GM19324 (cell line): ENCODE data around the gene CASP12.
"Not testable (repeated sequence)": the region's sequence is repeated elsewhere in the genome, so short reads cannot be mapped to it uniquely, and the experiment has no call there.

Experiments used
- ATAC-seq: cut with Tn5 transposase; IDR thresholded peaks from one replicate; pipeline ENCODE4 v1.9.1; 2021; ENCODE audit warnings: mild to moderate bottlenecking, moderate library complexity; ENCODE audit not compliant: unreplicated experiment, low FRiP score

The CASP12 gene

GRCh38 chr11:104897891-104898684, at the start of gene CASP12:
Gene CASP12 (minus strand): TSS chr11:104898460.
- peak; percentile 56 for ATAC-seq

- ATAC-seq = peak; percentile 68
Observed at GRCh38 chr11:104946907-104947306, 48.6 kb upstream of the CASP12 start.

GRCh38 chr11:104944076-104944475, 45.8 kb upstream of the CASP12 start:
- no peak for ATAC-seq

- ATAC-seq = no peak
Observed at GRCh38 chr11:104943561-104943960, 45.3 kb upstream of the CASP12 start.

- ATAC-seq = no peak
Observed at GRCh38 chr11:104934594-104934993, 36.3 kb upstream of the CASP12 start.

GRCh38 chr11:104934073-104934472, 35.8 kb upstream of the CASP12 start:
- not testable (repeated sequence) for ATAC-seq

GRCh38 chr11:104928811-104929210, 30.6 kb upstream of the CASP12 start:
- no peak for ATAC-seq

GRCh38 chr11:104926771-104927611, 28.7 kb upstream of the CASP12 start:
- ATAC-seq = no peak

- no peak for ATAC-seq
Observed at GRCh38 chr11:104925850-104926249, 27.6 kb upstream of the CASP12 start.

GRCh38 chr11:104918113-104918824, 20.0 kb upstream of the CASP12 start:
- peak; percentile 72 for ATAC-seq

GRCh38 chr11:104917271-104918112, 19.2 kb upstream of the CASP12 start:
- ATAC-seq = peak; percentile 54

- no peak for ATAC-seq
Observed at GRCh38 chr11:104916442-104916841, 18.2 kb upstream of the CASP12 start.

GRCh38 chr11:104912102-104912501, 13.8 kb upstream of the CASP12 start:
- no peak for ATAC-seq

- ATAC-seq = peak; percentile 31
Observed at GRCh38 chr11:104908186-104908531, 9.9 kb upstream of the CASP12 start.

GRCh38 chr11:104907521-104908185, 9.4 kb upstream of the CASP12 start:
- ATAC-seq = peak; percentile 67

- no peak for ATAC-seq
Observed at GRCh38 chr11:104905271-104905670, 7.0 kb upstream of the CASP12 start.

- ATAC-seq = no peak
Observed at GRCh38 chr11:104899226-104899625, 966 bp upstream of the CASP12 start.

GRCh38 chr11:104898685-104899013, 389 bp upstream of the CASP12 start:
- no peak for ATAC-seq

GRCh38 chr11:104895634-104896033, 2.6 kb downstream of the CASP12 start:
- ATAC-seq = no peak

- no peak for ATAC-seq
Observed at GRCh38 chr11:104893876-104894275, 4.4 kb downstream of the CASP12 start.
